ENCODE measurements around the gene ARRB1.

- TF ChIP-seq CTCF (IDR thresholded peaks at IDR 0.05) (no peak), EP300 (IDR thresholded peaks at IDR 0.05) (no peak)
Observed at GRCh38 chr11:75375626-75376025, 24.2 kb upstream of the ARRB1 start.
